GM18520 (cell line): ENCODE results near the gene TGFBR2.

ENCODE experiments used
- ATAC-seq: cut with Tn5 transposase; IDR thresholded peaks from one replicate; pipeline ENCODE4 v1.9.1; 2021; ENCODE audit not compliant: unreplicated experiment

Gene TGFBR2

DNA sequence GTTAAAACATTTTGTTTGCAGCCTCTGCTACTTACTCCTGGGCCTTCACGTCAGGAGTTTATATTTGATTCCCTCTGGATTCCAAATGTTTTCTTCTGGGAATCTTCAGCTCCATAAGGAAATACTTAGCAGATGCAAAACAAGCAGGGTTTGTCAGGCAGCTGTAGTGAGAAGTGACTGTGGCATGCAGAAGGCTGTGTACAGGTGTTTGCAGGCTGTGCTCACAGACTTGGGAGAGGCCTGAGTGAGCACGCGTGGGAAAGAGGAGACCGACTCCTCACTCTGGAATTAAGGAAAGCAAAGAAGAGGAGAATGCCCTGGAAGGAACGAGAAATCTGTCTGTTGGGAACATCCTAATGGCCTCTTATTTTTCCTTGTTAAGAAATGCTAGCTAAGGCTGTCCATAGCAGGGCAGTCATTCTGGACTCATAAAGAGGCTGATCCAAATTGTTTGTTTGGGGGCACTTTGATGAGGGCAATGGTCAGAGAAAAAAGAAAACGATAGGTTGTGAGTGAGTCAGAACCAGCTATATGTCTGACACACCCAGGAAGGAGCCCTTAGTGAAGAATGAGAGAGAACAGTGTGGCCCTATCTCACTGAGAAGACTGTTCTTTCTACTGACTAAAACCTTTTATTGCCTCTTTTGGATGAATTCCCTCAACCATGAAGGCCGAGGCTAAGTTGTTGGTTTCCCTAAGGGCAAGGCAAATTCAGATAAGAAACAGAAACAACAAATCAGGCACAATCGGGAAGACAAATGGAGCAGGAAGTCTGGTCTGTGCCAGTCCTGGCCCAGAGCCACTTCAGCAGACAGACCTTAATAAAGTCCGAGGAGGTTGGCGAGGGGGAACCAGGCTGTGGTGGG lies 82.6 kb downstream of the TGFBR2 start:
- ATAC-seq, result no peak

GRCh38 chr3:30690199-30690598 lies 83.8 kb downstream of the TGFBR2 start:
- ATAC-seq, result no peak

GRCh38 chr3:30691249-30691880 lies 85.0 kb downstream of the TGFBR2 start:
- ATAC-seq, result no peak

GRCh38 chr3:30691944-30692343 lies 85.5 kb downstream of the TGFBR2 start:
- no peak for ATAC-seq

- no peak for ATAC-seq
Observed at GRCh38 chr3:30692498-30693130, 86.2 kb downstream of the TGFBR2 start.

DNA sequence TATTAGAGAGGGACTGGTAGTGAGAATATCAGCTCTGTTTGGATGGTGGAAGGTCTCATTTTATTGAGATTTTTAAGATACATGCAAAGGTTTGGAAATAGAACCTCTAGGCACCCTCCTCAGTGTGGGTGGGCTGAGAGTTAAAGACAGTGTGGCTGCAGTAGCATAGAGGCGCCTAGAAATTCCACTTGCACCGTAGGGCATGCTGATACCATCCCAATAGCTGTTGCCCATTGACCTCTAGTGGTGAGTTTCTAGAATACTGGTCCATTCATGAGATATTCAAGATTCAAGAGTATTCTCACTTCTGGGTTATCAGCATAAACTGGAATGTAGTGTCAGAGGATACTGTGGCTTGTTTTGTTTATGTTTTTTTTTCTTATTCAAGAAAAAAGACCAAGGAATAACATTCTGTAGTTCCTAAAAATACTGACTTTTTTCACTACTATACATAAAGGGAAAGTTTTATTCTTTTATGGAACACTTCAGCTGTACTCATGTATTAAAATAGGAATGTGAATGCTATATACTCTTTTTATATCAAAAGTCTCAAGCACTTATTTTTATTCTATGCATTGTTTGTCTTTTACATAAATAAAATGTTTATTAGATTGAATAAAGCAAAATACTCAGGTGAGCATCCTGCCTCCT lies 87.2 kb downstream of the TGFBR2 start:
- ATAC-seq, result peak; percentile 89

GRCh38 chr3:30694148-30694547 lies 87.7 kb downstream of the TGFBR2 start:
- no peak for ATAC-seq

GRCh38 chr3:30694668-30695067 lies 88.3 kb downstream of the TGFBR2 start:
- no peak for ATAC-seq

DNA sequence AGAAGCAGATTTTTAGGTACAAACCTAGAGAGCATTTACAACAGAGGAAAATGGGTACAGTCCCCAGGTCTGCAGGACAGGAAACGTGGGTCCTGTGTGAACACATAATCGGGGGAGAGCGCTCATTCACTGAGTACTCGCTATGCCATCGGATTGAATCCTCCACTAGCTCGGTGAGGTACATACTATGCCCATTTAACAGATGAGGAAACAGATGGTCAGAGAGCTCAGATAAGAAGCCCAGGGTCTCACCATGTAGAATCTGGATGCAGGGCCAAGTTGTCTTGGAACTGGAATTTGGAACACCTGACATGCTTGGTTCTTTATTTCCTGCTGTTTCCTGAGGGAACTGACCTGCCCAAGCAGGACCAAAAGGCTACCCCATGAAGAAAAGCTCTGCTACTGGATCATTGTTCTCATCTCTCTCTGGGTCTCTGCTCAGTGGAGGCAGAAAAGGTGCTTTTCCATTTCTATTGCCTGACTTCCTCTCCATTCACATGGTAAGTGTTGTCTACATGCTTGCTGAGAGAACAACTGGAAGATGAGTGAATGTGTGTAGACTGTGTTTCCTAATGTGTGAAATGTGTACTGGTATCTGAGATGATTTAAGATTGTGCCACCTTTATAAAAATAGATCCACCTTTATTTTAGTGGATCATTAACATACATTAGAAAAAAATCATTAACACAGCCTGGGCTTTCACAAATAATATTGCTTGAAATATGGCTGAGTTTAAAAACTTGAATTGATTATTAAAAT lies 89.1 kb downstream of the TGFBR2 start:
- ATAC-seq, result no peak

DNA sequence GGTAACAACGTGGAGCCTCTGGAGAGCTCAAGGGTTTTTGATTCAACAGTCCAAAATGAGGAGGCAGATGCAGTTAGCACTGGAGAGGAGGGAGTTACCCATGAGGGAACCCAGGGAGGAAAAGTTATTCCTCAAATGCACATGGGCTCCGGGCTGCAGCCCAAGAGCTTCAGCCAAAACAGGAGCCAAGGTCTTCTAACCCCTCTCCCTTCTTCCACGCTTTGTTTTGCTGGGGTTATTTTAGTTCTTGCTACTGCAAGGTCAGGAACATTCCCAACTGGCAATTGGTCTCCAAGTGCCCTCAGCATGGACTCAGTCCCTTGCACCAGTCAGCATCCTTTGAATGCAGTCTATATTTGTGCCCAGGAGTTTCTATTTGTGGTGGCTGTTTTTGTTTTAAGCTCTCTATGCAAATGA lies 90.0 kb downstream of the TGFBR2 start:
- ATAC-seq, result no peak

- ATAC-seq, result no peak
Observed at GRCh38 chr3:30696896-30697295, 90.5 kb downstream of the TGFBR2 start.

DNA sequence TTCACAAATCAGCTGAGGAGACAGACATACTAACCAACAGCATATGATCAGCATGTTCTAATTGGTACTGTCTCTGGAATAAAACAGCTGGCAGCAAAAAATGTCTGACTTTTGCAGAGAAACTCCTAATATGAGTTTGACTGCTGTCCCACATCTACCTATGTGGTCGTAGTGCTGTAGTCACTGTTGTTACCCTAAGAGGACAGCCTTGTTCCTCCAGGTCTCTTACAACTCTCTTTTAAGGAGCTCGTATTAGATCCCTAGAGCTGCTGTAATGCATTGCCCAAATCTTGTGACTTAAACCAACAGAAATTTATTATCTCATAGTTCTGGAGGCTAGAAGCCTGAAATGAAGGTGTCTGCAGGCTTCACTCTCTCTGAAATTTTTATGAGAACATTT lies 92.1 kb downstream of the TGFBR2 start:
- no peak for ATAC-seq

GRCh38 chr3:30699927-30700326 lies 93.5 kb downstream of the TGFBR2 start:
- ATAC-seq, result no peak

DNA sequence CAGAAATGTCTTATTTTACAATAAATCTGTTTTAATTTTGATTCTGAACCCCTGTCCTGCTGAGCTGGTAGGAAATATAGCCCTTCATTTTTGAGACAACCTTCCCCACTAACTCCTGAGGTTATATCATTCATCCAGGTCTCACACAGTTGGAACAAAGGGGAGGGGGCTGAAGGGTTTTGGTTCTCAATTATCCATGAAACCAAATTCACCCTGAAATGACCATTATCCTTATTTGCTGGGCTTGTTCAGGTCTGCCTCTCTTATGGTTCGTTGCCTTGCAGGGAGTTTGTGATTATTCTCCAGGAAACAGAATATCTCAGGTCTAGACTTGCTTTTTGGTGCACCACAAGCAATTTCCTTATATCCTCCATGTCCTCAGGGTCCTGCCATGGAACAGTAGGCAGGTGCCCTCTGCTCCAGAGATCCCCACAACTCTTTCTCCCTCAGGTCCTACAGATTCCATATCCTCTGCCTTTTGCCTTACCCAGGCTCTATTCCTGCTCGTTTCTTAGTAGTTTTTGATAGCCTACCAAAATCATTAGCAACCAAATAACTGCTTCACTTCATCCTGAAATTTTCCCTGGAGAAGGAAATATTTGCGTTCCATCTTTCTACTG lies 94.4 kb downstream of the TGFBR2 start:
- no peak for ATAC-seq

DNA sequence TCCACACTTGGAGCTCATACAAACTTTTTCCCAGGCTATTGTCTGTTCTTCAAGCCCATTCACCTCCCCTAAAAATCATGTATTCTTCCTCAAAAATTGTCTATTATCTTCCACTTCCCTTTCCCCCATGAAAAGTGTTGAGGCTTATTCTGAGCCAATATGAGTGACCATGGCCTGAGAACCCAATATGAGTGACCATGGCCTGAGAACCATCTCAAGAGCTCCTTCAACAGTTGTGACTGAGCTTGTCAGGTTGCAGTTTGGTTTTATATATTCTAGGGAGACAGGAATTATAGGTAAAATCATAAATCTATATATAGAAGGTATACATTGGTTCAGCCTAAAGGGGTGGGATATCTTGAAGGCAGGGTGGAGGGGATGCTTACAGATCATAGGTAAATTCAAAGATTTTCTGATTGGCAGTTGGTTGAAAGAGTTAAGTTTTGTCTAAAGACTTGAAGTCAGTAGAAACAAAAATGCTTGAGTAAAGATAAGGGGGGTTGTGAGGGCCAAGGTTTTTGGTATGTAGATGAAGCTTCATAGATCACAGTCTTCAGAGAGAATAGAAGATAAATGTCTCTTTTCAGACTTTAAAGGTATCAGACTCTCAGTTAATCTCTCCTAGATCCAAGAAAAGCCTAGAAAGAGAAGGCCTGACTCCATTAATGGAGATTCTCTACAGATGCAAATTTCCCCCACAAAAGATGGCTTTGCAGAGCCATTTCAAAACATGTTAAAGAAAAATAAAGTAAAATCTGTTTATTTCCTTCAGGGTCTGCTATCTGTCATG lies 95.8 kb downstream of the TGFBR2 start:
- ATAC-seq, result no peak

GRCh38 chr3:30702828-30703397 lies 96.5 kb downstream of the TGFBR2 start:
- no peak for ATAC-seq

- ATAC-seq, result no peak
Observed at GRCh38 chr3:30704931-30705890, 98.8 kb downstream of the TGFBR2 start.

GRCh38 chr3:30707825-30708224 lies 101.4 kb downstream of the TGFBR2 start:
- no peak for ATAC-seq
